Measurements from ENCODE around the gene UTP14C. TPM values are rescaled to one million over a fixed set of nuclear protein-coding genes. Genes with fewer than 3 reads are reported as not detected.

The UTP14C gene
- total and polyA plus RNA-seq, 8 donors, result 16.9 to 33.4 (median 31.5) TPM

GRCh38 chr13:52009946-52010345 lies 14.5 kb upstream of the UTP14C start:
- Histone ChIP-seq H3K4me1 (peaks cover 14 to 29% of the 10 kb centered on the region in 2 donors), H3K27me3 (peaks cover 0 to 26% of the 10 kb centered on the region in 2 donors), H3K4me3 (no peak overlapping the region), H3K27ac (no peak overlapping the region), H3K9me3 (no peaks in the 10 kb centered on the region), H3K36me3 (no peaks in the 10 kb centered on the region)
- no peak for TF ChIP-seq CTCF (IDR thresholded peaks at IDR 0.05)
- intact Hi-C loops (cut with DNase I), result no loop called here
- DNase-seq (no peak), ATAC-seq (no peak)

GRCh38 chr13:52010890-52011631 lies 13.4 kb upstream of the UTP14C start, which contains the start of gene ATP7B:
Gene ATP7B, minus strand, starts transcription at chr13:52011450. Its CDS starts 113 bp downstream, at chr13:52011337.
- no peak for TF ChIP-seq CTCF (IDR thresholded peaks at IDR 0.05)
- Histone ChIP-seq H3K27me3 (peaks cover 0 to 26% of the 10 kb centered on the region in 2 donors), H3K4me1 (peaks cover 14 to 29% of the 10 kb centered on the region in 2 donors), H3K36me3 (peaks cover 0 to 4% of the 10 kb centered on the region in 2 donors), H3K27ac (peak within 1 kb of the TSS; percentile 45 to 48), H3K9me3 (no peaks in the 10 kb centered on the region), H3K4me3 (peak within 1 kb of the TSS; percentile 95 to 98)
- intact Hi-C loops (cut with DNase I), result no loop called here
- ATAC-seq (peak; percentile 40), DNase-seq (peak in 1 of 4 donors; percentile 81)

GRCh38 chr13:52011632-52012511 lies 12.6 kb upstream of the UTP14C start, which contains the start of gene ALG11:
Gene ALG11, plus strand, starts transcription at chr13:52012398. Its CDS starts 21 bp downstream, at chr13:52012419.
- H3K4me1 ChIP-seq, result peaks cover 14 to 29% of the 10 kb centered on the region in 2 donors
- peak within 1 kb of the TSS; percentile 95 to 98 for H3K4me3 ChIP-seq
- peak within 1 kb of the TSS; percentile 45 to 48 for H3K27ac ChIP-seq
- no peaks in the 10 kb centered on the region for H3K9me3 ChIP-seq
- intact Hi-C loops (cut with DNase I), result no loop called here
- peaks cover 0 to 12% of the 10 kb centered on the region in 2 donors for H3K36me3 ChIP-seq
- ATAC-seq (peak; percentile 100), DNase-seq (peak; percentile 96 to 99 (median 98))
- H3K27me3 ChIP-seq, result peaks cover 0 to 26% of the 10 kb centered on the region in 2 donors
- no peak for TF ChIP-seq CTCF (IDR thresholded peaks at IDR 0.05)

GRCh38 chr13:52012512-52012836 lies 12.0 kb upstream of the UTP14C start:
- DNase-seq (no peak), ATAC-seq (no peak)
- Histone ChIP-seq H3K4me1 (peaks cover 14 to 29% of the 10 kb centered on the region in 2 donors), H3K27ac (peak overlapping the region in 1 of 2 donors; percentile 48), H3K27me3 (peaks cover 0 to 26% of the 10 kb centered on the region in 2 donors), H3K9me3 (no peaks in the 10 kb centered on the region), H3K36me3 (peaks cover 0 to 13% of the 10 kb centered on the region in 2 donors), H3K4me3 (peak overlapping the region; percentile 95 to 98)
- intact Hi-C loops (cut with DNase I), result no loop called here
- TF ChIP-seq CTCF (IDR thresholded peaks at IDR 0.05), result no peak

GRCh38 chr13:52016296-52016695 lies 8.2 kb upstream of the UTP14C start:
- no peak for TF ChIP-seq CTCF (IDR thresholded peaks at IDR 0.05)
- H3K4me1 ChIP-seq, result peaks cover 10 to 17% of the 10 kb centered on the region in 2 donors
- no peak for DNase-seq
- no peak overlapping the region for H3K27ac ChIP-seq
- H3K27me3 ChIP-seq, result peaks cover 0 to 5% of the 10 kb centered on the region in 2 donors
- no peaks in the 10 kb centered on the region for H3K9me3 ChIP-seq
- H3K4me3 ChIP-seq, result no peak overlapping the region
- no peak for ATAC-seq
- intact Hi-C loops (cut with DNase I), result no loop called here
- peaks cover 0 to 44% of the 10 kb centered on the region in 2 donors for H3K36me3 ChIP-seq
